ENCODE data around the gene GLS2. TPM values are rescaled to one million over a fixed set of nuclear protein-coding genes. Genes with fewer than 3 reads are reported as not detected.
A peak's percentile ranks its signal among the peaks of the same experiment; 100 is the strongest.
"Not testable (repeated sequence)": the region's sequence is repeated elsewhere in the genome, so short reads cannot be mapped to it uniquely, and the experiment has no call there.

Gene GLS2
- polyA plus RNA-seq, 1 donor (not counting 4 experiments of a cell fraction or from before 2014, with no cell fraction given): 0.87 TPM

- DNase-seq (ENCODE audit: low read depth, low spot score) (no peak), FAIRE-seq (peak; percentile 59)
- Histone ChIP-seq H3K27ac (ENCODE audit: control insufficient read depth, insufficient read depth, low read length) (peak overlapping the region; percentile 50), H3K4me2 (ENCODE audit: control insufficient read depth, extremely low read depth, insufficient read depth, low read depth, low read length) (peak overlapping the region; percentile 54), H3K4me3 (ENCODE audit: control insufficient read depth in 2 of 3, extremely low read depth in 1 of 3, insufficient read depth in 2 of 3, low read depth in 1 of 3, low read length in 3 of 3) (peak overlapping the region in 1 of 3 experiments; percentile 15), H3K36me3 (ENCODE audit: control insufficient read depth in 2 of 2, extremely low read depth in 1 of 2, insufficient read depth in 2 of 2, low read length in 2 of 2) (no peaks in the 10 kb centered on the region), H3K9me3 (ENCODE audit: control insufficient read depth, low read depth, low read length) (no peaks in the 10 kb centered on the region), H3K27me3 (ENCODE audit: control insufficient read depth, extremely low read depth, insufficient read depth, low read length) (no peaks in the 10 kb centered on the region), H4K20me1 (ENCODE audit: control insufficient read depth, extremely low read depth, insufficient read depth, low read length) (no peaks in the 10 kb centered on the region), H3K9ac (ENCODE audit: control insufficient read depth, extremely low read depth, insufficient read depth, low read length) (no peak overlapping the region), H3K4me1 (ENCODE audit: control insufficient read depth, extremely low read depth, insufficient read depth, low read length) (peaks cover 33% of the 10 kb centered on the region), H3K79me2 (ENCODE audit: control insufficient read depth, insufficient read depth, low read length) (peaks cover 18% of the 10 kb centered on the region), H3K9me1 (ENCODE audit: control insufficient read depth, extremely low read depth, insufficient read depth, low read length) (no peaks in the 10 kb centered on the region), H2AFZ (ENCODE audit: control insufficient read depth, low read length) (no peak overlapping the region)
- TF ChIP-seq EZH2 (IDR thresholded peaks at IDR 0.05; ENCODE audit: low read length) (no peak), CTCF (optimal IDR thresholded peaks at IDR 0.05 in 1 of 3, IDR thresholded peaks at IDR 0.05 in 1 of 3, conservative IDR thresholded peaks at IDR 0.05 in 1 of 3; ENCODE audit: extremely low read depth in 1 of 3, insufficient read depth in 2 of 3, low read length in 3 of 3) (no peak)
- dilution Hi-C loops (cut with MboI; ENCODE audit: extremely low pct_ligation_motif_present, low sequenced_read_pairs): no loop called here
These were observed 30.6 kb upstream of the GLS2 start for GRCh38 chr12:56518570-56518969.

DNA sequence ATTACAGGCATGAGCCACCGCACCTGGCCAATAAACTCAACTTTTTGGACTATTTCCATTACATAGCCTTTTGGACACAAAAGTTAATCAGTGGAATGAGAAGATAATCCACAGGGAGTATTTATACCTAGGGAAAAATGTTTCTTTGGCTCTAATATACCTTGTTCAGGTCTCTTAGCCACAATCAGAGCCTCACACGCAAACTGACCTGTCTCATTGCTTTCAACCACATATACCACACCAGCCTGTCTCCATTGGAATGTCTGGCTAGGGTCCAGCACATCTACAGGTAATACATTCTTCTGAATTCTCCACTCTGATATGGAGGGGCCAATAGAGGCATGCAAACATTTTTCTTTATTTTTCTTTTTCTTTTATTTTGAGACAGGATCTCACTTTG lies 29.9 kb upstream of the GLS2 start:
- Histone ChIP-seq H3K27me3 (ENCODE audit: control insufficient read depth, extremely low read depth, insufficient read depth, low read length) (no peaks in the 10 kb centered on the region), H3K9me1 (ENCODE audit: control insufficient read depth, extremely low read depth, insufficient read depth, low read length) (no peaks in the 10 kb centered on the region), H3K9me3 (ENCODE audit: control insufficient read depth, low read depth, low read length) (no peaks in the 10 kb centered on the region), H3K27ac (ENCODE audit: control insufficient read depth, insufficient read depth, low read length) (peak overlapping the region; percentile 50), H3K4me1 (ENCODE audit: control insufficient read depth, extremely low read depth, insufficient read depth, low read length) (peaks cover 33% of the 10 kb centered on the region), H3K9ac (ENCODE audit: control insufficient read depth, extremely low read depth, insufficient read depth, low read length) (no peak overlapping the region), H2AFZ (ENCODE audit: control insufficient read depth, low read length) (no peak overlapping the region), H4K20me1 (ENCODE audit: control insufficient read depth, extremely low read depth, insufficient read depth, low read length) (no peaks in the 10 kb centered on the region), H3K4me2 (ENCODE audit: control insufficient read depth, extremely low read depth, insufficient read depth, low read depth, low read length) (peak overlapping the region; percentile 54), H3K4me3 (ENCODE audit: control insufficient read depth in 2 of 3, extremely low read depth in 1 of 3, insufficient read depth in 2 of 3, low read depth in 1 of 3, low read length in 3 of 3) (peak overlapping the region in 1 of 3 experiments; percentile 9), H3K79me2 (ENCODE audit: control insufficient read depth, insufficient read depth, low read length) (peaks cover 10% of the 10 kb centered on the region), H3K36me3 (ENCODE audit: control insufficient read depth in 2 of 2, extremely low read depth in 1 of 2, insufficient read depth in 2 of 2, low read length in 2 of 2) (no peaks in the 10 kb centered on the region)
- FAIRE-seq (peak; percentile 82), DNase-seq (ENCODE audit: low read depth, low spot score) (peak; percentile 59)
- TF ChIP-seq CTCF (optimal IDR thresholded peaks at IDR 0.05 in 1 of 3, IDR thresholded peaks at IDR 0.05 in 1 of 3, conservative IDR thresholded peaks at IDR 0.05 in 1 of 3; ENCODE audit: extremely low read depth in 1 of 3, insufficient read depth in 2 of 3, low read length in 3 of 3) (no peak), EZH2 (IDR thresholded peaks at IDR 0.05; ENCODE audit: low read length) (no peak)
- dilution Hi-C loops (cut with MboI; ENCODE audit: extremely low pct_ligation_motif_present, low sequenced_read_pairs): no loop called here

DNA sequence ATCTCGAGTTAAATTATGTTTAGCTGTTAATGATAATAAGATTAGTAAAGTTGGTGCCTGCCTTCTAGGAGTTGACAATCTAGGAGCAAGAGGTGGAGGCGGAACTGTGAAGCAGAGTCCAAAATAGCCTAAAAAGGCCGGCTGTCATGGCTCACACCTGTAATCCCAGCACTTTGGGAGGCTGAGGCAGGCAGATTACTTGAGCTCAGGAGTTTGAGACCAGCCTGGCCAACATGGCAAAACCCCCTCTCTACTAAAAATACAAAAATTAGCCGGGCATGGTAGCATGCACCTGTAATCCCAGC lies 26.0 kb upstream of the GLS2 start:
- H3K9me3 ChIP-seq (ENCODE audit: control insufficient read depth, low read depth, low read length); H2AFZ ChIP-seq (ENCODE audit: control insufficient read depth, low read length); H4K20me1 ChIP-seq (ENCODE audit: control insufficient read depth, extremely low read depth, insufficient read depth, low read length); H3K79me2 ChIP-seq (ENCODE audit: control insufficient read depth, insufficient read depth, low read length); FAIRE-seq; H3K9me1 ChIP-seq (ENCODE audit: control insufficient read depth, extremely low read depth, insufficient read depth, low read length); H3K4me2 ChIP-seq (ENCODE audit: control insufficient read depth, extremely low read depth, insufficient read depth, low read depth, low read length); DNase-seq (ENCODE audit: low read depth, low spot score); H3K27ac ChIP-seq (ENCODE audit: control insufficient read depth, insufficient read depth, low read length); H3K4me3 ChIP-seq (ENCODE audit: control insufficient read depth in 2 of 3, extremely low read depth in 1 of 3, insufficient read depth in 2 of 3, low read depth in 1 of 3, low read length in 3 of 3); dilution Hi-C loops (cut with MboI; ENCODE audit: extremely low pct_ligation_motif_present, low sequenced_read_pairs); H3K36me3 ChIP-seq (ENCODE audit: control insufficient read depth in 2 of 2, extremely low read depth in 1 of 2, insufficient read depth in 2 of 2, low read length in 2 of 2); H3K27me3 ChIP-seq (ENCODE audit: control insufficient read depth, extremely low read depth, insufficient read depth, low read length); H3K9ac ChIP-seq (ENCODE audit: control insufficient read depth, extremely low read depth, insufficient read depth, low read length): not testable (repeated sequence)
- peaks cover 13% of the 10 kb centered on the region for H3K4me1 ChIP-seq (ENCODE audit: control insufficient read depth, extremely low read depth, insufficient read depth, low read length)

Data from keratinocyte (primary cell).